Nephron (organoid): ENCODE data around the gene TLR6.

Source experiments
- H3K27ac Mint-ChIP-seq, 3 experiments: 2 replicates each; pipeline ENCODE4 v1.8.0; 2020; ENCODE audit warnings: mixed read lengths in 3 of 3, mild to moderate bottlenecking in 2 of 3, moderate library complexity in 1 of 3
- H3K27me3 Mint-ChIP-seq: 2 replicates; pipeline ENCODE4 v1.8.0; 2021; ENCODE audit warnings: low read depth, mild to moderate bottlenecking, moderate library complexity, mixed read lengths
- H3K36me3 Mint-ChIP-seq: 2 replicates; pipeline ENCODE4 v1.8.0; 2020; ENCODE audit warnings: low read depth, mixed read lengths
- H3K4me1 Mint-ChIP-seq: 2 replicates; pipeline ENCODE4 v1.8.0; 2020; ENCODE audit warnings: mixed read lengths
- H3K4me3 Mint-ChIP-seq, 3 experiments: 2 replicates each; pipeline ENCODE4 v1.8.0; 2020; ENCODE audit warnings: mild to moderate bottlenecking in 3 of 3, mixed read lengths in 3 of 3, moderate library complexity in 2 of 3
- H3K9me3 Mint-ChIP-seq: 2 replicates; pipeline ENCODE4 v1.8.0; 2020; ENCODE audit warnings: mixed read lengths
- CTCF ChIP-seq, 3 experiments: fragments of 200-600 bp; sonication (generic); IDR thresholded peaks; one replicate each; pipeline ENCODE4 v1.5.0; 2021; ENCODE audit warnings: antibody characterized with exemption in 3 of 3; ENCODE audit not compliant: unreplicated experiment in 3 of 3

The TLR6 gene

GRCh38 chr4:38795087-38795486, 61.5 kb downstream of the TLR6 start:
- Mint-ChIP-seq H3K27me3 (no peaks in the 10 kb centered on the region), H3K4me3 (no peak overlapping the region), H3K36me3 (no peaks in the 10 kb centered on the region), H3K4me1 (no peaks in the 10 kb centered on the region), H3K9me3 (peaks cover 11% of the 10 kb centered on the region), H3K27ac (no peak overlapping the region)
- no peak for TF ChIP-seq CTCF (IDR thresholded peaks at IDR 0.05; ENCODE audit: unreplicated experiment in 3 of 3)

GRCh38 chr4:38794051-38794450, 62.6 kb downstream of the TLR6 start:
- Mint-ChIP-seq H3K4me3 (no peak overlapping the region), H3K27me3 (no peaks in the 10 kb centered on the region), H3K36me3 (no peaks in the 10 kb centered on the region), H3K27ac (no peak overlapping the region), H3K9me3 (peaks cover 11% of the 10 kb centered on the region), H3K4me1 (no peaks in the 10 kb centered on the region)
- no peak for TF ChIP-seq CTCF (IDR thresholded peaks at IDR 0.05; ENCODE audit: unreplicated experiment in 3 of 3)

GRCh38 chr4:38791010-38791409, 65.6 kb downstream of the TLR6 start:
- H3K9me3 Mint-ChIP-seq, result peaks cover 13% of the 10 kb centered on the region
- H3K27me3 Mint-ChIP-seq, result no peaks in the 10 kb centered on the region
- H3K4me1 Mint-ChIP-seq, result no peaks in the 10 kb centered on the region
- no peaks in the 10 kb centered on the region for H3K36me3 Mint-ChIP-seq
- no peak for TF ChIP-seq CTCF (IDR thresholded peaks at IDR 0.05; ENCODE audit: unreplicated experiment in 3 of 3)
- H3K27ac Mint-ChIP-seq, result no peak overlapping the region
- no peak overlapping the region for H3K4me3 Mint-ChIP-seq

- TF ChIP-seq CTCF (IDR thresholded peaks at IDR 0.05; ENCODE audit: unreplicated experiment in 3 of 3), result no peak
- Mint-ChIP-seq H3K36me3 (no peaks in the 10 kb centered on the region), H3K4me1 (no peaks in the 10 kb centered on the region), H3K9me3 (peaks cover 7% of the 10 kb centered on the region), H3K4me3 (no peak overlapping the region), H3K27ac (no peak overlapping the region), H3K27me3 (no peaks in the 10 kb centered on the region)
Measured at GRCh38 chr4:38788317-38788716, 68.3 kb downstream of the TLR6 start.

- no peak overlapping the region for H3K4me3 Mint-ChIP-seq
- no peak for TF ChIP-seq CTCF (IDR thresholded peaks at IDR 0.05; ENCODE audit: unreplicated experiment in 3 of 3)
- peaks cover 2% of the 10 kb centered on the region for H3K4me1 Mint-ChIP-seq
- no peak overlapping the region for H3K27ac Mint-ChIP-seq
- peaks cover 2% of the 10 kb centered on the region for H3K27me3 Mint-ChIP-seq
- peaks cover 7% of the 10 kb centered on the region for H3K9me3 Mint-ChIP-seq
- no peaks in the 10 kb centered on the region for H3K36me3 Mint-ChIP-seq
Measured at GRCh38 chr4:38787693-38788092, 68.9 kb downstream of the TLR6 start.

- no peak overlapping the region for H3K4me3 Mint-ChIP-seq
- peaks cover 3% of the 10 kb centered on the region for H3K27me3 Mint-ChIP-seq
- H3K4me1 Mint-ChIP-seq, result peaks cover 4% of the 10 kb centered on the region
- no peak for TF ChIP-seq CTCF (IDR thresholded peaks at IDR 0.05; ENCODE audit: unreplicated experiment in 3 of 3)
- H3K36me3 Mint-ChIP-seq, result no peaks in the 10 kb centered on the region
- peaks cover 7% of the 10 kb centered on the region for H3K9me3 Mint-ChIP-seq
- no peak overlapping the region for H3K27ac Mint-ChIP-seq
Measured at GRCh38 chr4:38785901-38786402, 70.7 kb downstream of the TLR6 start.
